K562 (cell line): Measurements from ENCODE around the gene ABHD5. TPM values are rescaled to one million over a fixed set of nuclear protein-coding genes. Genes with fewer than 3 reads are reported as not detected.

Source experiments
- ATAC-seq: fragments of 200-7000 bp; cut with Tn5 transposase; 3 replicates; pipeline ENCODE4 v1.9.1; 2020; ENCODE audit warnings: moderate library complexity
- BruUV-seq: library from RNA; stranded (reverse); fragments of 400-500 nt; replicated peaks from 2 replicates; lab custom pipeline; 2021; lab: Mats Ljungman, UMichigan
- CTCF ChIA-PET: fragments of 300-600 bp; formaldehyde crosslinking; extraction: SDS; loops from one replicate; lab custom pipeline; 2021; ENCODE audit warnings: low intra/inter-chr PET ratio; lab: Yijun Ruan, JAX
- POLR2A ChIA-PET: fragments of 300-600, 350-650 bp; sonication (Branson Sonifier 250); formaldehyde crosslinking; extraction: SDS; loops from one replicate; lab custom pipeline; 2021; ENCODE audit warnings: antibody characterized with exemption, inconsistent platforms; lab: Yijun Ruan, JAX
- DNase-seq, 4 experiments: peaks; one replicate each; pipeline versions ENCODE4 v3.0.0 to v3.0.0-alpha.2; 2011 to 2018; ENCODE audit warnings: low spot score in 3 of 4, mixed read lengths in 3 of 4; ENCODE audit errors: extremely low read depth in 1 of 4
- FAIRE-seq: peaks from 2 replicates; lab custom pipeline; 2011; peaks lifted over from hg19 to GRCh38; lab: Jason Lieb, UNC
- H2AFZ ChIP-seq: 2 replicates; pipeline ENCODE4 v1.6.0; 2011; ENCODE audit warnings: low read depth, low read length, control low read depth, inconsistent platforms
- H3K27ac ChIP-seq: fragments of 200-600 bp; 3 replicates; pipeline ENCODE4 v1.8.0; 2011; ENCODE audit warnings: low read depth, mild to moderate bottlenecking, control low read depth, inconsistent platforms, low read length, moderate library complexity, mixed read lengths; ENCODE audit errors: extremely low read depth
- H3K27me3 ChIP-seq, 2 experiments: fragments of 300-600 bp in 1 of 2; 2 replicates in 1 of 2; 3 replicates in 1 of 2; pipeline versions ENCODE4 v1.6.0 to v1.8.0; 2011; ENCODE audit warnings: inconsistent platforms in 2 of 2, low read length in 2 of 2, mild to moderate bottlenecking in 1 of 2, mixed read lengths in 1 of 2, moderate library complexity in 1 of 2; ENCODE audit not compliant: control insufficient read depth in 2 of 2, insufficient read depth in 2 of 2
- H3K36me3 ChIP-seq: fragments of 300-600 bp; 3 replicates; pipeline ENCODE4 v1.8.0; 2011; ENCODE audit warnings: mild to moderate bottlenecking, low read length, inconsistent platforms; ENCODE audit not compliant: control insufficient read depth, insufficient read depth
- H3K4me1 ChIP-seq, 2 experiments: fragments of 200-600 bp in 1 of 2; replicated peaks in 1 of 2; 2 replicates in 1 of 2; 3 replicates in 1 of 2; pipeline versions ENCODE4 v1.5.1 to v1.8.0; 2011; ENCODE audit warnings: inconsistent platforms in 2 of 2, low read length in 2 of 2, mild to moderate bottlenecking in 1 of 2, mixed read lengths in 1 of 2, moderate library complexity in 1 of 2; ENCODE audit not compliant: control insufficient read depth in 2 of 2, insufficient read depth in 2 of 2
- H3K4me2 ChIP-seq: 2 replicates; pipeline ENCODE4 v1.6.1; 2011; ENCODE audit warnings: low read length, control low read depth, inconsistent platforms, mixed read lengths; ENCODE audit not compliant: insufficient read depth
- H3K4me3 ChIP-seq: fragments of 200-600 bp; sonication (generic), shearing (Covaris generic); 2 replicates; pipeline ENCODE4 v1.5.1; 2016; ENCODE audit warnings: control low read depth, inconsistent platforms
- H3K79me2 ChIP-seq: fragments of 200-600 bp; 3 replicates; pipeline ENCODE4 v1.8.0; 2011; ENCODE audit warnings: low read length, inconsistent platforms; ENCODE audit not compliant: control insufficient read depth, insufficient read depth
- H3K9ac ChIP-seq, 2 experiments: 2 replicates each; pipeline versions ENCODE4 v1.6.0 to v1.6.1; 2011; ENCODE audit warnings: low read depth in 2 of 2, low read length in 2 of 2, control low read depth in 1 of 2, inconsistent platforms in 1 of 2, mild to moderate bottlenecking in 1 of 2, mixed read lengths in 1 of 2; ENCODE audit not compliant: insufficient read depth in 1 of 2
- H3K9me1 ChIP-seq: one replicate; pipeline ENCODE4 v1.6.0; 2011; ENCODE audit warnings: inconsistent platforms, mild to moderate bottlenecking, low read length, moderate library complexity; ENCODE audit not compliant: control insufficient read depth, insufficient read depth
- H3K9me3 ChIP-seq: replicated peaks from 2 replicates; pipeline ENCODE4 v1.5.1; 2011; ENCODE audit warnings: low read depth, low read length, inconsistent platforms; ENCODE audit not compliant: control insufficient read depth, insufficient read depth
- H4K20me1 ChIP-seq: replicated peaks from 2 replicates; pipeline ENCODE4 v1.6.1; 2011; ENCODE audit warnings: low read length, inconsistent platforms, mixed read lengths; ENCODE audit not compliant: control insufficient read depth, insufficient read depth
- whole genome bisulfite sequencing: fragments of 100-300 bp; shearing (Covaris generic); methylation state at CpG from one replicate; pipeline ENCODE4 v1.1.6; 2016; ENCODE audit warnings: low coverage, mixed read lengths; ENCODE audit not compliant: insufficient coverage; ENCODE audit errors: missing lambda C conversion rate; 5-methylcytosine and 5-hydroxymethylcytosine counted together
- in situ Hi-C: fragments of 300-500 bp; cut with MboI; formaldehyde crosslinking; loops from 4 replicates; pipeline ENCODE4 v1.15.0; 2018; ENCODE audit warnings: inconsistent platforms, mixed read lengths
- intact Hi-C: fragments of 100-400 bp; cut with micrococcal nuclease; formaldehyde crosslinking; loops from 2 replicates; pipeline ENCODE4 v1.14.2; 2022
- polyA plus RNA-seq, 8 experiments: library from polyadenylated mRNA; depleted of rRNA in 4 of 8; stranded (reverse) in 5 of 8; unstranded in 3 of 8; fragments of >200 nt; fragmentation: Nextera tagmentation in 2 of 8; fragmentation: Illumina TruSeq in 1 of 8; extraction: Ambion mirVana in 2 of 8; extraction: Trizol in 1 of 8; gene quantifications; 2 replicates each; pipeline versions ENCODE4 v1.2.1 to v1.2.3, GENCODE V29; 2011 to 2014; ENCODE audit warnings: inconsistent platforms in 1 of 8, missing spikeins in 1 of 8
- total RNA-seq, 7 experiments: library from RNA; depleted of rRNA in 6 of 7; stranded (reverse); fragments of >200 nt in 6 of 7; fragmentation: Illumina TruSeq in 2 of 7; extraction: Trizol in 2 of 7; gene quantifications; 2 replicates each; pipeline versions ENCODE4 v1.2.1 to v1.2.3, GENCODE V29; 2011 to 2021; ENCODE audit warnings: low replicate concordance in 1 of 7
- TF ChIP-seq, protein P1 (sequence below): sonication (generic); formaldehyde crosslinking; IDR thresholded peaks from 2 replicates; pipeline ENCODE4 v1.8.0; 2023; ENCODE audit warnings: missing genetic modification reagents, mild to moderate bottlenecking, borderline replicate concordance
- TF ChIP-seq, protein P2 (sequence below): fragments of 450-650 bp; IDR thresholded peaks from 2 replicates; pipeline ENCODE4 v1.6.1; 2016

The ABHD5 gene
- total and polyA plus RNA-seq, 9 of the 15 experiments (the other 6 are each of a cell fraction or from before 2014, with no cell fraction given) = 27.8 to 61.7 (median 39.9) TPM

GRCh38 chr3:43779850-43780249 is 89.1 kb downstream of the ABHD5 start:
- no peaks in the 10 kb centered on the region for H4K20me1 ChIP-seq
- FAIRE-seq = no peak
- intact Hi-C loops = no loop called here
- no peak for DNase-seq
- H3K4me3 ChIP-seq = no peak overlapping the region
- 2% methylated on average over 3 of the region's 3 CpGs for WGBS
- no peak overlapping the region for H2AFZ ChIP-seq
- H3K27me3 ChIP-seq = peaks cover 4 to 17% of the 10 kb centered on the region in 2 experiments; a peak in 3 of 5 replicates
- H3K9ac ChIP-seq = no peak overlapping the region
- in situ Hi-C loops = no loop called here
- H3K4me1 ChIP-seq = peaks cover 0 to 2% of the 10 kb centered on the region in 2 experiments; a peak in 2 of 5 replicates
- H3K79me2 ChIP-seq = no peaks in the 10 kb centered on the region
- TF ChIP-seq, protein P1, sequence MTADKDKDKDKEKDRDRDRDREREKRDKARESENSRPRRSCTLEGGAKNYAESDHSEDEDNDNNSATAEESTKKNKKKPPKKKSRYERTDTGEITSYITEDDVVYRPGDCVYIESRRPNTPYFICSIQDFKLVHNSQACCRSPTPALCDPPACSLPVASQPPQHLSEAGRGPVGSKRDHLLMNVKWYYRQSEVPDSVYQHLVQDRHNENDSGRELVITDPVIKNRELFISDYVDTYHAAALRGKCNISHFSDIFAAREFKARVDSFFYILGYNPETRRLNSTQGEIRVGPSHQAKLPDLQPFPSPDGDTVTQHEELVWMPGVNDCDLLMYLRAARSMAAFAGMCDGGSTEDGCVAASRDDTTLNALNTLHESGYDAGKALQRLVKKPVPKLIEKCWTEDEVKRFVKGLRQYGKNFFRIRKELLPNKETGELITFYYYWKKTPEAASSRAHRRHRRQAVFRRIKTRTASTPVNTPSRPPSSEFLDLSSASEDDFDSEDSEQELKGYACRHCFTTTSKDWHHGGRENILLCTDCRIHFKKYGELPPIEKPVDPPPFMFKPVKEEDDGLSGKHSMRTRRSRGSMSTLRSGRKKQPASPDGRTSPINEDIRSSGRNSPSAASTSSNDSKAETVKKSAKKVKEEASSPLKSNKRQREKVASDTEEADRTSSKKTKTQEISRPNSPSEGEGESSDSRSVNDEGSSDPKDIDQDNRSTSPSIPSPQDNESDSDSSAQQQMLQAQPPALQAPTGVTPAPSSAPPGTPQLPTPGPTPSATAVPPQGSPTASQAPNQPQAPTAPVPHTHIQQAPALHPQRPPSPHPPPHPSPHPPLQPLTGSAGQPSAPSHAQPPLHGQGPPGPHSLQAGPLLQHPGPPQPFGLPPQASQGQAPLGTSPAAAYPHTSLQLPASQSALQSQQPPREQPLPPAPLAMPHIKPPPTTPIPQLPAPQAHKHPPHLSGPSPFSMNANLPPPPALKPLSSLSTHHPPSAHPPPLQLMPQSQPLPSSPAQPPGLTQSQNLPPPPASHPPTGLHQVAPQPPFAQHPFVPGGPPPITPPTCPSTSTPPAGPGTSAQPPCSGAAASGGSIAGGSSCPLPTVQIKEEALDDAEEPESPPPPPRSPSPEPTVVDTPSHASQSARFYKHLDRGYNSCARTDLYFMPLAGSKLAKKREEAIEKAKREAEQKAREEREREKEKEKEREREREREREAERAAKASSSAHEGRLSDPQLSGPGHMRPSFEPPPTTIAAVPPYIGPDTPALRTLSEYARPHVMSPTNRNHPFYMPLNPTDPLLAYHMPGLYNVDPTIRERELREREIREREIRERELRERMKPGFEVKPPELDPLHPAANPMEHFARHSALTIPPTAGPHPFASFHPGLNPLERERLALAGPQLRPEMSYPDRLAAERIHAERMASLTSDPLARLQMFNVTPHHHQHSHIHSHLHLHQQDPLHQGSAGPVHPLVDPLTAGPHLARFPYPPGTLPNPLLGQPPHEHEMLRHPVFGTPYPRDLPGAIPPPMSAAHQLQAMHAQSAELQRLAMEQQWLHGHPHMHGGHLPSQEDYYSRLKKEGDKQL (CRISPR knock-in tag) = no peak
- TF ChIP-seq, protein P2, sequence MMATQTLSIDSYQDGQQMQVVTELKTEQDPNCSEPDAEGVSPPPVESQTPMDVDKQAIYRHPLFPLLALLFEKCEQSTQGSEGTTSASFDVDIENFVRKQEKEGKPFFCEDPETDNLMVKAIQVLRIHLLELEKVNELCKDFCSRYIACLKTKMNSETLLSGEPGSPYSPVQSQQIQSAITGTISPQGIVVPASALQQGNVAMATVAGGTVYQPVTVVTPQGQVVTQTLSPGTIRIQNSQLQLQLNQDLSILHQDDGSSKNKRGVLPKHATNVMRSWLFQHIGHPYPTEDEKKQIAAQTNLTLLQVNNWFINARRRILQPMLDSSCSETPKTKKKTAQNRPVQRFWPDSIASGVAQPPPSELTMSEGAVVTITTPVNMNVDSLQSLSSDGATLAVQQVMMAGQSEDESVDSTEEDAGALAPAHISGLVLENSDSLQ = 0 out of 2 replicates have a peak, but pooled peaks have one; percentile 12
- BruUV-seq = no TSS peak
- peak; percentile 17; the same call in 1 of the 3 replicates for ATAC-seq
- no peak overlapping the region for H3K27ac ChIP-seq
- no peak overlapping the region for H3K4me2 ChIP-seq
- POLR2A ChIA-PET = no interaction called here
- H3K36me3 ChIP-seq = no peaks in the 10 kb centered on the region
- H3K9me1 ChIP-seq = no peaks in the 10 kb centered on the region
- H3K9me3 ChIP-seq = no peaks in the 10 kb centered on the region
- CTCF ChIA-PET = no interaction called here
